CD4-positive, alpha-beta T cell treated with Interleukin-17A for 1 hour (primary cell): ENCODE data around the gene SP7.
"Not testable (repeated sequence)": the region's sequence is repeated elsewhere in the genome, so short reads cannot be mapped to it uniquely, and the experiment has no call there.

Experiments used
- DNase-seq: peaks from one replicate; pipeline ENCODE4 v3.0.0-alpha.2; 2020

SP7 gene

DNA sequence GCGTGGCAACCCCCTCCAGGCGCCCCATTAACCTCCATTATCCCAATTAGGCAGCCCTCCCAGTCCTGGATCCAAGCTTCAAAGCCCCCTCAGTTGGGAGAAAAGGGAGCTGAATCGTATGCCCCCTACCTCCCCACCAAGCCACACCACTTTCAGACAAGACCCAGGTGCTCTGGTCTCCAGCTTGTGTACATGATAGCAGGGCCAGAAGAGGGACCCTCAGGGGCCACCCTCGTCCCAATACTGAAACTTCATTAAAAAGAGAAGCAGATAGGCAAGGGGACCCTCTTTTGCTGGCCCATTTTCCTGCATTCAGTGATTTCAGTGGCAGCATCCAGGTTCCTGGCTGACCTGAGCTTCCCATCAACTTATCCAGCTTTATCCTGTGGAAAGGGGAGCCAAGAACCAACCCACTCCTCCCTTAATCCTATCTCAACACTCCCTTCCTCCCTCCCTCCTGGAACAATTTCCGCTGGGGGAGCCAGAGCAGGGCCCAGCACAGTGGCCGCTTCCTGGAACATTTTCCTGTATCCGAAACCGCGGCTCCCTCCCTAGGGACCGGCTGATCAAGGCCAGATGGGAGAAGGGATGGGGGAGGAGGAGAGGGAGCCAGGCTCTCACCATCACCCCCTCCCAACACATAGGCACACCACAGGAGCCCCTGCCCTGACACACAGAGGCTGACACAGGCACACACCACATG, 9.5 kb upstream of the SP7 start:
- no peak for DNase-seq

DNA sequence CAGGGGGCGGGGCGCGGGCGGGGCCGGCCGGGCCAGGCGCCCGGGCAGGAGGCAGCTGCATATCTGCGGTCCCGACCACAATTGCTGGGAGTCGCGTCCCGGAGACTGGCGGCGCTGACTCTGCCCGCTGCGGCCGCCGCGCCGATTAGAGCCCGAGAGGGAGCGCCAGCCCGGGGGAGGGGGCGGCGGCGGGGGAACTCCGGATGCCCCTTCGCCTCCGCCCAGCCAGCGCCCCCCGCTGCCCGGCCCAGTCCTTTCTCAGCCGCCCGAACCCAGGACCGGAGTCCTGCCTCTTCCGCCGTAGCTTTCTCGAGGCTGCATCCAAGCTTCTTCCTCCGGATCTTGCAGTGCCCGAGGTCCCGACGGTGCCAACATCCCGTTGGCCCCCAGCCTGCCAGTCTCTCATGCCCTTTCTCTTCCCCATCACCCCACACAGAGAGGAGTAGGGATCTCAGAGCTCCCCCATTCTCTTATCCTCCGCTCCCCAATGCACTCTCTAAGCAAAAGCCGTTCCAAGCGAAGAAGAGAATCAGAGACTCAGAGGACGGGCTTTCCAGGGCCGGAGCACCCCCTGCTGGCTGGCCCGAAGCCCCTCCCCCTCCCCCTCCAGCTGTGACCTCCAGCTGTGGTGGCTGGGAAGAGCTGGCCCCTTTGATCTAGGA, 8.8 kb upstream of the SP7 start:
- peak; percentile 78 for DNase-seq

DNA sequence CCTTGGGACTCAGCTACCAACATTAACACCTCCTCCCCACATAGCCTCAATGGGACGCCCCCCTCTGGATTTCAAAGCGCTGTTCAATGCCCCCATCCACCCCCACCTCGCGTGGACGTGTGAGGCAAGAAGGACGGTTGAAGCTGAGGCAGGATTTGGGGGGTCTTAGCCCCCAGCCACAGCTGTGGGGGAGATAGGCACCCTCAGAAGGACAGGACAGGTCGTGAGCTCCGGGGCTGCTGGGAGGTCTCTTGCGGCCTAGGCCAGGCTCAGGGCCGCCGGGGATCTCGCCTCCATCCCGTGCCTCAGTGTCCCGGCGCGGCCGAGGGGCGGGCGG, 8.3 kb upstream of the SP7 start:
- DNase-seq = no peak

DNA sequence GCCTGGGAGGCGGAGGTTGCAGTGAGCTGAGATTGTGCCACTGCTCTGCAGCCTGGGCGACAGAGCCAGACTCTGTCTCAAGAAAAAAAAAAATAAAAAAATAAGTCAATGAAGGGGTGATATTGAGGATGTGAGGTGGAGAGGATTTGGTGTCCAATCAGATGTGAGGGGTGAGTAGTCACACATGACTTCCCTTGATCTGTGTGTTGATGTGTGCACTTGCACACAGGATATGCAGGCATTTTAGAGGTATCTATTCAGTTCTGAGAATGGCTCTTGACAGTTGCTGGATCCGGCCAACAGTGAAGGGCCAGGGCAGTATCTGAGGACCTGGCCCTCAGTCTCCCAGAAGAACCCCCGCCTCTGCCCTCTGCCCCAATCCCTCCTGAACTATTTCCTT, 7.8 kb upstream of the SP7 start:
- no peak for DNase-seq

DNA sequence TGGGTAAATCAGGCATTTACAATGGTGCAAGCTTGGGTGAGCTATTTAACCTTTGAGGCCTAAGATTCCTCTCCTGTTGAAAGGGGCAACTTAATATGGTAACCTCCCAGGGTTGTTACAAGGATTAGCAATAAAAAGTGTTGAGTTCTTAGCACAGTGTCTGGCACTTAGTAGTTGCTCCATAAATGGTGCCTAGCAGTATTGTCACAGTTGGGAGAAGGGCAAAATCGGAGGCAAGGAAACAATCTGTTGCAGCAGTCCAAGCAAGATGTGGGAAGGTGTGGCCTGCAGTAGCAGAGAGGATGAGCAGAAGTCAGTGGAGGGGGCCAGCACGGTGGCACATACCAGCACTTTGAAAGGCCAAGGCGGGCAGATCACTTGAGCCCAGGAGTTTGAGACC, 7.3 kb upstream of the SP7 start:
- DNase-seq = no peak

DNA sequence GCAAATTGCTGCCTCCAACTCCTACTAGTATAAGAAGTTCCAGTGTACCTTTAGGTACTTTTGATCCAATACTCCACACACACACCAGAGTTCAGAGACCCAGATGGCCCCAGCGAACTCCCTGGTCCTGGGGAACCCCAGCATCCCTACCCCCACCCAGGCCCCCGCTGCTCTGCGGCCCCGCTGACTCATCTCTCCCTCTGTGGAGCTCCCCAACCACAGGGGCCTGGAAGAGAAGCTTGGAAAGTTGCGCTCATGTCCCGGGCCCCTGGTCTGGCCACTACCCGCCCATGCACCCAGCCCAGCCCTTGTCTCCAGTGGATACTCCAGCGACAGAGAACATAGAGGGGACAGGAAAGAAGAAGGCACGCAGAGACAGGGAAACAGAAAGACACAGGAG, 4.2 kb upstream of the SP7 start:
- no peak for DNase-seq

DNA sequence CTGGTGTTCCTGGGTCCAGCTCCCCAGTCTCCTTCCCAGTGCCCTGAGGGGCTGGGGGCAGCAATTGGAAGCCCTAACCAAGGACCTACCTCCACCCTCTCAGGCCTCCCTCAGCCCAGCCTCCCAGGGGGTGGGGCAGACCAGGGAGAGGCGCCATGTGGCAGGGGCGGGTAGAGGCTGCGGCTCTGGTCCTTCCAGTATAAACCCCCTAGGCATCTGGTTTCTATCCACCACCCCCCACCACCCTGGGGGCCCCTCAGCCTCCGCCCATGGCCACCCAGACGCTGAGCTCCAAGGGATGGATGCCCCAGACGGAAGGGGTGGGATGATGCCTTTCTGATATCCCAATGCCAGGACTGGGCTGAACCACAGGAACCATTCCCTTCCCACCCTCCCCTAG, 2.8 kb upstream of the SP7 start:
- DNase-seq = no peak

DNA sequence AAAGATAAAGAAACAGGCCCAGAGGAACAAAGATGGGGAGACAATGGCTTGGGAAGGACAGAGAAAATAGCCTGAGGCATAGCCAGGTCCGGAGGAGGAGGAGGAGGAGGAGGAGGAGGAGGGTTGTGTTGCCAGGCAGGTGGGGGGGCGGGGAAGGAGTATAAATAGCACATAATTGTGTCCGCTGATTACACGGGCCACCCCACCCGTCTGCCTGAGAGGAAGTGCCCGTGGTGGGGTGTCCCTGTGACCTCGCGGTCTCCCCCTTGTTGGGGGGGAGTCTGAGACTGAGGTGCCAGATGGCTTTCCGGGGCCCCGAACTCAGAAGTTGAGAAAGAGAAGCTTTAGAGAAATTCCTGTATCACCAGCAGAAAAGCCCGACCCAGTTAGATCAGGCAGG, 1.9 kb upstream of the SP7 start:
- DNase-seq = peak; percentile 26

DNA sequence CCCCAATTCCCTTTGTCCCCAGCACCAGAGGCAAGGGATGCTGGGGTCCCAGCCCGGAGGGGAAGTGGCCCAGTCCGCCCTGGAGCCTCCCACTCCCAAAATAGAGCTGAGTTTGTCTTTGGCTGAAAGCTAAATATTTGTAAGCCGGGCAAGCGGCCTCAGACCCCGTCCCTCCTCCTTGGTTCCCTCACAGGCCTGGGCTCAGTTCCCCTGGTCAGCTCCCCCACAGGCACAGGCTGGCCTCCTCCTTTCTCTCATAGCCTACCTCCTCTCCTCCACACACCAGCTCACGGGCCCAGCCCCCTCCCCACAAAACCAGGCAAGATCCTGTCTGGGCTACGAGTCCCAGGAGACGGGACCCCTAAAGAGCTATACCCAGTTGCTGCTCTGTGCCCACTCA, 1.3 kb downstream of the SP7 start:
- no peak for DNase-seq

DNA sequence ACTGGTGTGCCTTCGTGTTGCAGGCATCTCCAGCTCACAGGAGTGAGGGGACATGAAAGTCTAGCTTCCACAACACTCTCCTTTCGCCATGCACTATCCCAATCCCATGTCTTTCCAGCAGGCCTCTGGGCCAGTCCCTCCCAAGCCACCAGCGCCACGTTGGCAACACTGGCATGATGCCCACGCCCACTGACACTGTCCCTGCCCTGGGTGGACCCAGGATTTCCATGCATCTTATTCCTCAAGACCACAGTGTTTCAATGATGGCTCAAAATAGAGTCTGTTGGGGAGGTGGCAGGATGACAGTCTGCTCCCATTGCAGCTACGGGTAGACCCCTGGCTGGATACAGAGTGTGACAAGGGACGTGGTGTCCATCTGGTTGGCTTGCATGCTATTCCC, 2.3 kb downstream of the SP7 start:
- DNase-seq = no peak

DNA sequence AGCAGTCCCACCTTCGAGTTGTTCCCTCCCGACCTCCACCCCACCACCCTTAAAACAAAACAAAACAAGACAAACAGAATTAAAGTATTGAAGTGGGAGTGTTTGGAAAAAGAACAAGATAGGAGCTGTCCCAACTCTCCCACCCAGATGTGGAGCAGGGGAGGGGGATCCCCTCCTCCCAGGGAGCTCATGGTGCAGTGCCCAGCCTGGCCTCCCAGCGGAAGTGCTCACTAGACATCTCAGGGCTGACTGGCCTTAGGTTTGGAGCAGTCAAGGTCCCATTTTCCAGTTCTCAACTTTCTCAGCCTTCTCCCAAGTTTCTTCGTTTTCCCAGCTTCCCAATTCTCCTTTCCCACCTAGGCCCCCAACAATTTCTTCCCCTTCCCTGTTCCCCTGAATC, 2.9 kb downstream of the SP7 start:
- DNase-seq = no peak

DNA sequence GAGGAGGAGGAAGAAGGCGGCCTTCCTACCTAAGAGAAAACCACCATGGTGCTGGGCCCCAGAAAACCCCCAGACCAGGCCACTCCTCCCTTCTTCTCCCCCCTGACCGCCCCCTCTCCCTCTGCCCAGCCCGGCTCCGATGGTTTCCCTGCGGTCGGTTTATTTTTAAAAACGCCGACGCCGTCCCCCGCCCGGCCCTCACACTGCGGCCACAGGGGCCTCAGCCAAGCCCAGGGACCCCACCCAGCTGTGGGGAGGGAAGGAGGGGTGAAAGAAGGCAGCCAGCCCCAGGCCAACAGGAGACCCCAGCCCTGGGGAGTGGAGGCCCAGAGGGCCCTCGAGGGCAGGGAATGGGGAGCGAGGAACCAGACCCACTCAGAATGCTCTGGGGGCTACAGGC, 3.4 kb downstream of the SP7 start:
- no peak for DNase-seq

DNA sequence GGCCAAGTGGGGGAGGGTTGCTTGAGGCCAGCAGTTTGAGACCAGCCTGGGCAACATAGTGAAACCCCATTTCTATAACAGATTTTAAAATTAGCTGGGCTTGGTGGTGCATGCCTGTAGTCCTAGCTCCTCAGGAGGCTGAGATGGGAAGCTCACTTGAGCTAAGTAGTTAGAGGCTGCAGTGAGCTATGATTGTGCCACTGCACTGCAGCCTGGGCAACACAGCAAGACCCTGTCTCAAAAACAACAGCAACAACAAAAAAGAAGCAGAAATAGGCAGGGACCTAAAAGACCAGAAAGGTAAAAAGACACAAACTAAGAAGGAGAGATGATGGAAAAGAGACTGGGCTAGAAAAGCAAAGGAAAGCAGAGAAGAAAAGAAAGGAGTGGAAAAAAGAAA, 3.8 kb downstream of the SP7 start:
- not testable (repeated sequence) for DNase-seq

DNA sequence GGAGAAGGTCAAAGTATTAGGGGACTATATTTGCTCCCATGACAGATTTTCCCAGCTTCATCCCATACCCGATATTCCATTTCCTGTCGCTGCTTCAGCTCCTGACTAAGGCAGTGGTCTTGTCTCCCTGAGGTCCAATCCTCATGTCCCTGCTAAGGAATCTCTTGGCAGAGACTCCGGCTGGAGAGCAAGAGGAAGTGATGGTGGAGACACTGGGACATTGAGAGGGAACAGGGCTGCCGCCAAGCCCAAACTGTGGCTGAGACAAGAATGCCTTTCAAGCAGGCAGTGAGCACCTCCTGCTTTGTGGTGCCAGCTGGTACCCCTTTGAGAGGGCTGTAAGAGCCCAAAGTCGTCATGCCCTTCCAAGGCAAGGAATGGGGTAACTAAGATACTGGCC, 5.5 kb downstream of the SP7 start:
- no peak for DNase-seq

DNA sequence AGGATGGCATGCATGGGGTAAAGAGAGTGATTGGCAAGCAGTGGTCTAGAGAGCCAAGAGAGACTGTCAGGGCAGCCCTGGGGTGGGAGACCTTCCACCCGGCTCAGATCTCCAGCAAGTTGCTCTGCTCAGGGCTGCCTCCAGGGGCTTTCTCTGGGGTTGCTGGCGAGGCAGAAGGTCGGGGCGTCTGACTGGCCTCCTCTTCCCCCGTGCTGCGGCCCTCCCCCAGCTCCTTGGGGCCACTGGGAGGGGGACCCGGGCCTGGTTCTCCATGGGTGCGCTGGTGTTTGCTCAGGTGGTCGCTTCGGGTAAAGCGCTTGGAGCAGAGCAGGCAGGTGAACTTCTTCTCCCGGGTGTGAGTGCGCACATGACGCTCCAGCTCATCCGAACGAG, 8.1 kb downstream of the SP7 start:
- no peak for DNase-seq

DNA sequence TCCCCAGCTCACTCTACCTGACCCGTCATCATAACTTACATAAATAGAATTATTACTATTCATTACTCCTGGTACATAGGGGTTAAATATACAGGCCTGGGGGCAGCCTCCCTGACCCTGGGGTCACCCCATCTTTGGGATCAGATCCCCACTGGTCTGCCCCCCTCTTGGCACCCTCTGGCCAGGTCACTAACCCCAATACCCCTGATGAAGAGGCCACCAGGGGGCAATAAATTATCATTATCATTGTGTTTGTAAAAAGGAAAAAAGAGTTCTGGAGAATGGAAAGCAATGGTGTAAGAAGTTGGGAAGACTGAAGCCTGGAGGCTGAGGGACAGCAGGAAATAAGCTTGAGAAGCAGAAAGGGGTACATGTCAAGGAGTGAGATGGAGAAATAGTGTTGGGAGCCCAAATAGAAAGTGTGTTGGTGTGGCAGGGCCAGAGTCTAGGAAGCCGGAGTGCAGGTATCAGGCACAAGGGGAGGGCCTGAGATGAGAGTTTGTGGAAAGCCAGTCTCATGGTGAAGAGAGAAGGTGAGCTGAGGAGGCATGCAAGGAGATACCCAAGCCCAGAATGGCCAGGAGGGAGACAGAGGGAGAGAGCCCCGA, 8.6 kb downstream of the SP7 start:
- peak; percentile 17 for DNase-seq

DNA sequence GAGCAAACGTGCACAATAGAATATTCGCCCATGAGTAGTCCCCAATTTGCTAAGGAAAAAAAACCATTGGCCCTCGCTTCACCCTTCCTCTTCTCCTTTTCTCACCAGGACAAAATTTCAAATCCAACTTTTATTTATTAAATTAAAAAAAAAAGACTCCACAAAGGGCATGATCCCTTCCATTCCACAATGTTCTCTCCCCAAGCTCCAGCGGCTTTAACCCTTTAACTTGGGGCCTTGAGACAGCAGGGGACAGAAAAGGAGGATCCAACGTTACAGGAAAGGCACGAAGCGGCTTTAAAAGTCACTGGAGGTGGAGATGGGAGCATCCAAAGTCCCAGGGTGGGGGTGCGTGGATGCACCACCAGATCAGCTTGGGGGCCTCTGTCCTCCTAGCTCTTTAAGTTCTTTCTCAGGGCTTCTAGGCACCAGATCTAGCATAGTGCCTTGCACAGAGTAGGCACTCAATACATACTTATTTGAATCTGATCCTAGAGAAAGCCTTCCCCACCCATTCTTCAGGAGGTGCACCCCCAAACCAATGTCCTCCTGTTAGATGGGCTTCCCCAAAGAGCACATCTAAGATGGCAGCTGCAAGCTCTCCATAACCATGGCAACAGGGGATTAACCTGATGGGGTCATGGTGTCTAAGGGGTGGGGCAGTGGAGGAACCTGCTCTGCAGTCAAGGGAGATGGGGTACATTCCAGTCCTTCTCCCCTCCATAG, 9.5 kb downstream of the SP7 start:
- no peak for DNase-seq

DNA sequence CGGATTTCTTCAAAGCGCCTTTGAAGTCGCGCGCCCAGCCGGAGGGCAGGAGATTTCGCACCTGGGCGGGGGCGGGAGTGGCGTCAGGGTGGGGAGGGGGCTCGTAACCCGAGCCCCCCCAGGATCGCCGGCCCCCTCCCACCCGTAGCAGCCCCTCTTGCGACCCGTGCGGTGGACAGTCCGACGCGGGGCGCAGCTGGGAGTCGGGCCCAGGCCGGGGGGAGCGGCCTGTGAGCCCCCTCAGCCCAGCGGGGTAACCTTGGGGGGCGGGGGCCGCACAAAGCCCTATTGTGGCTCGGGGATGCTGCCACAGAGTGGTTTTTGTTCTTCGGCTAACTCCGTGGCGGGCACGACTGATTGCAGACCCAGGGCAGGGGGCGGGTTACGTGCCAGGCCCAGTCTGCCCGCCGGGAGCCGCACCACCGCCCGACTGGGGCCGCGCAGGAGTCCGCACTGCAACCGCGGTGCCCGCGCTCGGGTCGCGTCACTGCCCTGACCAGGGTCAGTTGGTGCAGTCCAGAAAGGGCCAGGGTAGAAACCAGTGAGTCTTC, 10.6 kb downstream of the SP7 start:
- peak; percentile 15 for DNase-seq

DNA sequence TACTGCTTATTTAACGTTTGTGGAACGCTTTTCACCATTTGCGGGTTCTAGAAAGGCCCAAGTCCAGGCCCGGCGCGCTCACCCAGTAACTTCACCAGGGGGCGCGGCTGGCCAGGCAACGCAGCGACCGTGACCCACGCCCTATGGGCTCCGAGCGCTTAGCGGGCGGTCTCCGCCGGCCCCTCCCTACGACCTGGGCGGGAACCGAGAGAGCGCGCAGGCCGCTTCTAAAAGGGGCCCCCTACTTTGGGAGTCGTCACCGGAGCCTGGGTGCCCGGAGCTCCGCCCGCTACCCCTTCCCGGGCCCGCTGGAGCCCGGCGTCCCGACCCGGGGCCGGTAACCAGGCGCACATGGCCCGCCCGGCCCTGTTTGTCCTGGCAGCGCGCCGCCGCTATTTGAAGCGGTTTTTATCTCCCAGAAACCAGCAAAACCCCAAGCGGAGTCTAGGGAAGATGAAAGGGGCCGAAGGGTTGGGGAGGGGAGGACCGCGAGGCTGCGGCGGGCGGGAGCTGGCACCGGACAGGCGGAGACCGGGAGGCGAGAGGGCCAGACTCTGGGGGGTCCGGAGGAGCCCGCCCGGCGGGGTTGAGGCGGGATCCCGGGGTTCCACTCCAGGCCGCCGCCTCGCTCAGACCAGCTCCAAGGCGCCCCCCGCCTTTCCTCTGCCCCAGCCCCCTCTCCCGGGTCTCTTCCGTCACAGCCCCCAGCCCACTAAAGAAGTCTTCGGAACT, 11.2 kb downstream of the SP7 start:
- DNase-seq = peak; percentile 88

DNA sequence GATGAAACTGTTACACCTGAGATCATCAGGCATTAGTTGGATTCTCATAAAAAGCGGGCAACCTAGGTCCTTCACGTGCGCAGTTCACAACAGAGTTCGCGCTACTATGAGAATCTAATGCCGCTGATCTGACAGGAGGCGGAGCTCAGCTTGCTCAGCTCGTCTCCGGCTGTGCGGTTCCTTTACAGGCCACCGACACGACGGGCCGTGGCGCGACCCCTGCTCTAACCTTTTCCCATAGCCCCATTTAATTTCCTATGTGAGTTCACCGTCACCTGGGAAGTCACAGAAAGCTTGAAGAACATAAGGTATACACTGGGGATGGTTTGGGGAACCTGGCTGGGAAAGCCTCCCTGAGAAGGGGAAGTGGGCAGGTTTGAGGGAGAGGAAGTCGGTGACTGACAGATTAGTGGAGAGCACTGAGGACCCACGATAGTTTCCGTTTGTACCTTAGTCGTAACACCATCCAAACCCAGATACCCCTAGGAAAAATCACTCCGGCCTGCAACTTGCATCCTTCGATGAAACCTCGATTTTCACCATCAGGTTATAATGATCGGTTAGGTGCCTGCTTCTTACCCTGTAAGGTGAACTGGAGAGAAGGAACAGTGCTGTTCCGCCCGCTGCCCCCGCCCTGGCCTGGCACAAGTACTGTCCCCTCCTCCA, 11.9 kb downstream of the SP7 start:
- DNase-seq = peak; percentile 57

DNA sequence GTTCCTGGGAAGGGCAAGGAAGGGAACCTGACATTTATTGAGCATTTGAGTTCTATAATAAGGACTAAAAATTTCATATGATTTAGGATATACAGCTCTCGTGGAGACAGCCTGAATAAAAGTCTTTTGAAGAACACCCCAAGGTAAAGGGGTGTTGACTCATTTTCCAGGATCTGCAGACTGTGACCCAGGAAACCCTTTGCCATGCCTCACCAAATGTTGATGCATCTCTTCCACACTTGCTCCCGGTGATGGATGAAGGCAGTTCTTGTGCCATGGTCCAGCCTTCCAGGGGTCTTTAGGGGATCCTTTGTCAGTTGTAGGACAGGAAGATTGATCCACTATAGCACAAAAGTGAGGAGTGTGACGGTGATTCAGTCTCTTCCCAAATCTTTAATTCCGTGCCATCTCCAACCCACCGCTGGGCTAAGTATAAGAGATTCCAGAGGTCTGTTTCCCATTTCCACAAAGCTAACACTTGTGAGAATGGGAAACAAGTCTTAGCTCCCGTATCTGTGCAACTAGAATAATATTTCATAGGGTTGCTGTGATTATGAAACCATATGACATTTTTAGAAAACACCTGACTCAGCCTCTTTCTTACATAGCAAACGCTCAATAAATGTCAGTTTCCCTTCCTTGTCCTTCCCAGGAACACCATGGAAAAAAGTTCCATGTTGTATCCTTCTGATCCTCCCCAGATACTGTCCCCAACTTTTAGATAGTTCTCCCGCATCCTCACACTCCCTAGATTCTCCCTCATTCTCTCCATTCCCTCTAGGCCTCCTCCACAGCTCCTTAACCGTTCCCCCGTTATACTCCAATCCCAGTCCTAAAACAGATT, 15.6 kb downstream of the SP7 start:
- DNase-seq = no peak

DNA sequence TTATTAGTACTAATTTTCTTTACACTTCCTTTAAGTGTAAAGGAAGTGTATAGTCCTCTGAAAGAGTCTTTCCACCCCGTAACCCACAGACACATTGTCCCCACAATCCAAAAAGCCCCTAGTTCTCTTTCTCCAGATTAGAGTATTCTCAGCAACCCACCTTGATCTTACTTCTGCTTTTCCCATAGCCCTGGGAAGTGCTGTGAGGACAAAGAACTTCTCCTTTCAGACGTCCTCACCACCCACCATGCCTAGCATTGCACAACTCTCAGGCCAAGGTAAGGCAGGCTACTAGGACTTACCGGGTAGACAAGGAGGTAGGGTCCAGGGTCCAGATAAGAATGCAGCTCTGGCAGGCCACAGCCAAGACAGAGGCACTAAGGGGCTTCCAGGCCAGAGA, 22.2 kb downstream of the SP7 start:
- no peak for DNase-seq
